K562 (cell line): ENCODE measurements around the gene MCCC1. TPM values are rescaled to one million over a fixed set of nuclear protein-coding genes. Genes with fewer than 3 reads are reported as not detected.

Experiments used
- ATAC-seq: fragments of 200-7000 bp; cut with Tn5 transposase; 3 replicates; pipeline ENCODE4 v1.9.1; 2020; ENCODE audit warnings: moderate library complexity
- BruUV-seq: library from RNA; stranded (reverse); fragments of 400-500 nt; replicated peaks from 2 replicates; lab custom pipeline; 2021; lab: Mats Ljungman, UMichigan
- CTCF ChIA-PET: fragments of 300-600 bp; formaldehyde crosslinking; extraction: SDS; loops from one replicate; lab custom pipeline; 2021; ENCODE audit warnings: low intra/inter-chr PET ratio; lab: Yijun Ruan, JAX
- POLR2A ChIA-PET: fragments of 300-600, 350-650 bp; sonication (Branson Sonifier 250); formaldehyde crosslinking; extraction: SDS; loops from one replicate; lab custom pipeline; 2021; ENCODE audit warnings: antibody characterized with exemption, inconsistent platforms; lab: Yijun Ruan, JAX
- DNase-seq, 4 experiments: peaks; one replicate each; pipeline versions ENCODE4 v3.0.0 to v3.0.0-alpha.2; 2011 to 2018; ENCODE audit warnings: low spot score in 3 of 4, mixed read lengths in 3 of 4; ENCODE audit errors: extremely low read depth in 1 of 4
- FAIRE-seq: peaks from 2 replicates; lab custom pipeline; 2011; peaks lifted over from hg19 to GRCh38; lab: Jason Lieb, UNC
- H2AFZ ChIP-seq: 2 replicates; pipeline ENCODE4 v1.6.0; 2011; ENCODE audit warnings: low read depth, low read length, control low read depth, inconsistent platforms
- H3K27ac ChIP-seq: fragments of 200-600 bp; 3 replicates; pipeline ENCODE4 v1.8.0; 2011; ENCODE audit warnings: low read depth, mild to moderate bottlenecking, control low read depth, inconsistent platforms, low read length, moderate library complexity, mixed read lengths; ENCODE audit errors: extremely low read depth
- H3K27me3 ChIP-seq, 2 experiments: fragments of 300-600 bp in 1 of 2; 2 replicates in 1 of 2; 3 replicates in 1 of 2; pipeline versions ENCODE4 v1.6.0 to v1.8.0; 2011; ENCODE audit warnings: inconsistent platforms in 2 of 2, low read length in 2 of 2, mild to moderate bottlenecking in 1 of 2, mixed read lengths in 1 of 2, moderate library complexity in 1 of 2; ENCODE audit not compliant: control insufficient read depth in 2 of 2, insufficient read depth in 2 of 2
- H3K36me3 ChIP-seq: fragments of 300-600 bp; 3 replicates; pipeline ENCODE4 v1.8.0; 2011; ENCODE audit warnings: mild to moderate bottlenecking, low read length, inconsistent platforms; ENCODE audit not compliant: control insufficient read depth, insufficient read depth
- H3K4me1 ChIP-seq, 2 experiments: fragments of 200-600 bp in 1 of 2; replicated peaks in 1 of 2; 2 replicates in 1 of 2; 3 replicates in 1 of 2; pipeline versions ENCODE4 v1.5.1 to v1.8.0; 2011; ENCODE audit warnings: inconsistent platforms in 2 of 2, low read length in 2 of 2, mild to moderate bottlenecking in 1 of 2, mixed read lengths in 1 of 2, moderate library complexity in 1 of 2; ENCODE audit not compliant: control insufficient read depth in 2 of 2, insufficient read depth in 2 of 2
- H3K4me2 ChIP-seq: 2 replicates; pipeline ENCODE4 v1.6.1; 2011; ENCODE audit warnings: low read length, control low read depth, inconsistent platforms, mixed read lengths; ENCODE audit not compliant: insufficient read depth
- H3K4me3 ChIP-seq: fragments of 200-600 bp; sonication (generic), shearing (Covaris generic); 2 replicates; pipeline ENCODE4 v1.5.1; 2016; ENCODE audit warnings: control low read depth, inconsistent platforms
- H3K79me2 ChIP-seq: fragments of 200-600 bp; 3 replicates; pipeline ENCODE4 v1.8.0; 2011; ENCODE audit warnings: low read length, inconsistent platforms; ENCODE audit not compliant: control insufficient read depth, insufficient read depth
- H3K9ac ChIP-seq, 2 experiments: 2 replicates each; pipeline versions ENCODE4 v1.6.0 to v1.6.1; 2011; ENCODE audit warnings: low read depth in 2 of 2, low read length in 2 of 2, control low read depth in 1 of 2, inconsistent platforms in 1 of 2, mild to moderate bottlenecking in 1 of 2, mixed read lengths in 1 of 2; ENCODE audit not compliant: insufficient read depth in 1 of 2
- H3K9me1 ChIP-seq: one replicate; pipeline ENCODE4 v1.6.0; 2011; ENCODE audit warnings: inconsistent platforms, mild to moderate bottlenecking, low read length, moderate library complexity; ENCODE audit not compliant: control insufficient read depth, insufficient read depth
- H3K9me3 ChIP-seq: replicated peaks from 2 replicates; pipeline ENCODE4 v1.5.1; 2011; ENCODE audit warnings: low read depth, low read length, inconsistent platforms; ENCODE audit not compliant: control insufficient read depth, insufficient read depth
- H4K20me1 ChIP-seq: replicated peaks from 2 replicates; pipeline ENCODE4 v1.6.1; 2011; ENCODE audit warnings: low read length, inconsistent platforms, mixed read lengths; ENCODE audit not compliant: control insufficient read depth, insufficient read depth
- BACH1 ChIP-seq: fragments of 200-800 bp; sonication (Bioruptor generic); IDR thresholded peaks from 2 replicates; pipeline ENCODE4 v1.6.1; 2016; ENCODE audit warnings: missing genetic modification characterization, missing compliant biosample characterization
- CGGBP1 ChIP-seq: fragments of 250-450 bp; sonication (Bioruptor Pico); IDR thresholded peaks from 2 replicates; pipeline ENCODE4 v1.9.0; 2021; ENCODE audit warnings: mild to moderate bottlenecking
- EP300 ChIP-seq: IDR thresholded peaks from 2 replicates; pipeline ENCODE4 v1.6.1; 2012; ENCODE audit warnings: low read length, improper control_type of control experiment
- MED1 ChIP-seq: sonication (generic); formaldehyde crosslinking; IDR thresholded peaks from 2 replicates; pipeline ENCODE4 v1.8.1; 2023; ENCODE audit warnings: missing genetic modification reagents, borderline replicate concordance
- NFYB ChIP-seq: IDR thresholded peaks from 2 replicates; pipeline ENCODE4 v1.6.1; 2011; ENCODE audit warnings: mild to moderate bottlenecking, moderate library complexity; ENCODE audit not compliant: insufficient read length; ENCODE audit errors: extremely low read depth
- OTX1 ChIP-seq: fragments of 450-650 bp; formaldehyde crosslinking; IDR thresholded peaks from 2 replicates; pipeline ENCODE4 v1.4.0; 2022; ENCODE audit warnings: mild to moderate bottlenecking
- SMAD3 ChIP-seq: fragments of 450-650 bp; formaldehyde crosslinking; conservative IDR thresholded peaks from 2 replicates; pipeline ENCODE4 v1.4.0; 2020; ENCODE audit warnings: mild to moderate bottlenecking
- ZEB2 ChIP-seq: fragments of 450-650 bp; IDR thresholded peaks from 2 replicates; pipeline ENCODE4 v1.6.1; 2016
- ZNF561 ChIP-seq: fragments of 450-650 bp; formaldehyde crosslinking; conservative IDR thresholded peaks from 2 replicates; pipeline ENCODE4 v1.4.0; 2020; ENCODE audit warnings: mild to moderate bottlenecking, moderate library complexity
- WGBS: fragments of 100-300 bp; shearing (Covaris generic); methylation state at CpG from one replicate; pipeline ENCODE4 v1.1.6; 2016; ENCODE audit warnings: low coverage, mixed read lengths; ENCODE audit not compliant: insufficient coverage; ENCODE audit errors: missing lambda C conversion rate; 5-methylcytosine and 5-hydroxymethylcytosine counted together
- in situ Hi-C: fragments of 300-500 bp; cut with MboI; formaldehyde crosslinking; loops from 4 replicates; pipeline ENCODE4 v1.15.0; 2018; ENCODE audit warnings: inconsistent platforms, mixed read lengths
- intact Hi-C: fragments of 100-400 bp; cut with micrococcal nuclease; formaldehyde crosslinking; loops from 2 replicates; pipeline ENCODE4 v1.14.2; 2022
- polyA plus RNA-seq, 8 experiments: library from polyadenylated mRNA; depleted of rRNA in 4 of 8; stranded (reverse) in 5 of 8; unstranded in 3 of 8; fragments of >200 nt; fragmentation: Nextera tagmentation in 2 of 8; fragmentation: Illumina TruSeq in 1 of 8; extraction: Ambion mirVana in 2 of 8; extraction: Trizol in 1 of 8; gene quantifications; 2 replicates each; pipeline versions ENCODE4 v1.2.1 to v1.2.3, GENCODE V29; 2011 to 2014; ENCODE audit warnings: inconsistent platforms in 1 of 8, missing spikeins in 1 of 8
- total RNA-seq, 7 experiments: library from RNA; depleted of rRNA in 6 of 7; stranded (reverse); fragments of >200 nt in 6 of 7; fragmentation: Illumina TruSeq in 2 of 7; extraction: Trizol in 2 of 7; gene quantifications; 2 replicates each; pipeline versions ENCODE4 v1.2.1 to v1.2.3, GENCODE V29; 2011 to 2021; ENCODE audit warnings: low replicate concordance in 1 of 7
- TF ChIP-seq, protein P1 (sequence below): sonication (generic); formaldehyde crosslinking; IDR thresholded peaks from 2 replicates; pipeline ENCODE4 v1.8.0; 2022; ENCODE audit warnings: missing genetic modification reagents, mild to moderate bottlenecking, moderate library complexity, borderline replicate concordance

The MCCC1 gene
- total and polyA plus RNA-seq, 9 of the 15 experiments (the other 6 are each of a cell fraction or from before 2014, with no cell fraction given): 13.7 to 26.9 (median 23.0) TPM

DNA sequence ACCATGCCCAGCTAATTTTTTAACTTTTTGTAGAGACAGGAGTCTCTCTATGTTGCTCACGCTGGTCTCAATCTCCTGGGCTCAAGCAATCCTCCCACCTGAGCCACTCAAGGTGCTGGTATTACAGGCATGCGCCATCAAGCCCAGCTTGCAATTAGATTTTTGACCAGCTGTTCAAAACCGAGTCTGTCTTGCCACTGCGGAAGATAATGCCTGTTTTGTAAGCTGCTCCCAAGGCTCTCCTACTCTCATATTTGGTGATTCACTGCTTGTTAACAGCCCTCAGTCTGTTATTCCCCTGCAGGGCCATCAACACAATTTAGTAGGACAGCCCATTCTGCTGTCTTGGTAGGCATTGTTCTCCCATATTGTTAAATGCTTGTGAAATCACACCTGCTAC lies 17.8 kb upstream of the MCCC1 start:
- Histone ChIP-seq H3K4me2 (no peak overlapping the region), H3K27me3 (peaks cover 10 to 25% of the 10 kb centered on the region in 2 experiments), H3K27ac (no peak overlapping the region), H3K9me3 (no peaks in the 10 kb centered on the region), H3K9me1 (no peaks in the 10 kb centered on the region), H3K4me1 (peaks cover 0 to 8% of the 10 kb centered on the region in 2 experiments; a peak in 4 of 5 replicates), H2AFZ (no peak overlapping the region), H3K4me3 (no peak overlapping the region), H4K20me1 (no peaks in the 10 kb centered on the region), H3K79me2 (no peaks in the 10 kb centered on the region), H3K36me3 (no peaks in the 10 kb centered on the region), H3K9ac (no peak overlapping the region)
- 27% methylated on average over 4 of the region's 4 CpGs for WGBS
- CTCF ChIA-PET: no interaction called here
- intact Hi-C loops (no loop called here), in situ Hi-C loops (no loop called here)
- DNase-seq (no peak), ATAC-seq (no peak), FAIRE-seq (no peak)
- BruUV-seq: no TSS peak
- POLR2A ChIA-PET: no interaction called here
- TF ChIP-seq EP300 (no peak), ZNF561 (CRISPR knock-in tag) (no peak), ZEB2 (no peak), NFYB (no peak), CGGBP1 (no peak), MED1 (CRISPR knock-in tag) (no peak), BACH1 (no peak), OTX1 (CRISPR knock-in tag) (no peak), SMAD3 (CRISPR knock-in tag) (no peak)
- TF ChIP-seq, protein P1, sequence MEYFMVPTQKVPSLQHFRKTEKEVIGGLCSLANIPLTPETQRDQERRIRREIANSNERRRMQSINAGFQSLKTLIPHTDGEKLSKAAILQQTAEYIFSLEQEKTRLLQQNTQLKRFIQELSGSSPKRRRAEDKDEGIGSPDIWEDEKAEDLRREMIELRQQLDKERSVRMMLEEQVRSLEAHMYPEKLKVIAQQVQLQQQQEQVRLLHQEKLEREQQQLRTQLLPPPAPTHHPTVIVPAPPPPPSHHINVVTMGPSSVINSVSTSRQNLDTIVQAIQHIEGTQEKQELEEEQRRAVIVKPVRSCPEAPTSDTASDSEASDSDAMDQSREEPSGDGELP (CRISPR knock-in tag): no peak
